ENCODE measurements around the gene SPANXN1.

DNA sequence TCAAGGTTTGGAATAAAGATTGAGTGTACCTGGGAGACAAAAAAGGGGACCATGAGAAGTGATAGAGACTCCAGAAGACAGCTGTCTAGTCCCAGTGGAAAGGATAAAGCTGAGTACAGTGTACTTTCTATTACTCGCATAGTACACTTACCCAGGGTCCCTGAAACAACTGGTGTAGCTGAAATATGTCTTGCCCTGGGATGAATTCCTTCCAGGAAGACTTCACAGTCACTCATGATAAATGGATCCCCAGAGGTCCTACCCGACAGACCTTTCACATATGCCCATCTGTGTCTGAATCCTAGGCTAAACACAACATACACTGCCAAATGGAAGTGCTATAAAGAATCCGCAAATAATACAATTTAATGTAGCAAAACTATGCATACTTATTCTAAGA, 48.2 kb upstream of the SPANXN1 start:
- TF ChIP-seq TARDBP (IDR thresholded peaks at IDR 0.05) (no peak), ARNT (IDR thresholded peaks at IDR 0.05) (no peak), FOXM1 (IDR thresholded peaks at IDR 0.05; ENCODE audit: borderline replicate concordance) (no peak), SUZ12 (IDR thresholded peaks at IDR 0.05) (no peak), BHLHE40 (IDR thresholded peaks at IDR 0.05; ENCODE audit: borderline replicate concordance) (no peak), SP1 (IDR thresholded peaks at IDR 0.05) (no peak), FOXK2 (IDR thresholded peaks at IDR 0.05) (no peak), ZNF384 (IDR thresholded peaks at IDR 0.05) (no peak), NFRKB (IDR thresholded peaks at IDR 0.05) (no peak), FOXA1 (IDR thresholded peaks at IDR 0.05) (no peak), ELF4 (IDR thresholded peaks at IDR 0.05) (no peak)
- TF ChIP-seq, protein P1, sequence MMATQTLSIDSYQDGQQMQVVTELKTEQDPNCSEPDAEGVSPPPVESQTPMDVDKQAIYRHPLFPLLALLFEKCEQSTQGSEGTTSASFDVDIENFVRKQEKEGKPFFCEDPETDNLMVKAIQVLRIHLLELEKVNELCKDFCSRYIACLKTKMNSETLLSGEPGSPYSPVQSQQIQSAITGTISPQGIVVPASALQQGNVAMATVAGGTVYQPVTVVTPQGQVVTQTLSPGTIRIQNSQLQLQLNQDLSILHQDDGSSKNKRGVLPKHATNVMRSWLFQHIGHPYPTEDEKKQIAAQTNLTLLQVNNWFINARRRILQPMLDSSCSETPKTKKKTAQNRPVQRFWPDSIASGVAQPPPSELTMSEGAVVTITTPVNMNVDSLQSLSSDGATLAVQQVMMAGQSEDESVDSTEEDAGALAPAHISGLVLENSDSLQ (IDR thresholded peaks at IDR 0.05) = no peak

Measured in HEK293T (cell line).